ENCODE measurements around the gene C1QTNF3.

GRCh38 chr5:33999978-34000377, 43.0 kb downstream of the C1QTNF3 start:
- TF ChIP-seq, protein P1, sequence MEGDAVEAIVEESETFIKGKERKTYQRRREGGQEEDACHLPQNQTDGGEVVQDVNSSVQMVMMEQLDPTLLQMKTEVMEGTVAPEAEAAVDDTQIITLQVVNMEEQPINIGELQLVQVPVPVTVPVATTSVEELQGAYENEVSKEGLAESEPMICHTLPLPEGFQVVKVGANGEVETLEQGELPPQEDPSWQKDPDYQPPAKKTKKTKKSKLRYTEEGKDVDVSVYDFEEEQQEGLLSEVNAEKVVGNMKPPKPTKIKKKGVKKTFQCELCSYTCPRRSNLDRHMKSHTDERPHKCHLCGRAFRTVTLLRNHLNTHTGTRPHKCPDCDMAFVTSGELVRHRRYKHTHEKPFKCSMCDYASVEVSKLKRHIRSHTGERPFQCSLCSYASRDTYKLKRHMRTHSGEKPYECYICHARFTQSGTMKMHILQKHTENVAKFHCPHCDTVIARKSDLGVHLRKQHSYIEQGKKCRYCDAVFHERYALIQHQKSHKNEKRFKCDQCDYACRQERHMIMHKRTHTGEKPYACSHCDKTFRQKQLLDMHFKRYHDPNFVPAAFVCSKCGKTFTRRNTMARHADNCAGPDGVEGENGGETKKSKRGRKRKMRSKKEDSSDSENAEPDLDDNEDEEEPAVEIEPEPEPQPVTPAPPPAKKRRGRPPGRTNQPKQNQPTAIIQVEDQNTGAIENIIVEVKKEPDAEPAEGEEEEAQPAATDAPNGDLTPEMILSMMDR (IDR thresholded peaks at IDR 0.05; ENCODE audit: extremely low read depth in 1 of 2, insufficient read depth in 1 of 2, low read depth in 1 of 2, low read length in 2 of 2): no peak
- no peak for TF ChIP-seq EZH2 (IDR thresholded peaks at IDR 0.05; ENCODE audit: borderline replicate concordance, low read depth, low read length, severe bottlenecking)
- no peak for TF ChIP-seq POLR2A (IDR thresholded peaks at IDR 0.05; ENCODE audit: low read depth, low read length)
- TF ChIP-seq POLR2AphosphoS5 (IDR thresholded peaks at IDR 0.05; ENCODE audit: insufficient read depth, low read depth, low read length): no peak
- TF ChIP-seq, protein P2, sequence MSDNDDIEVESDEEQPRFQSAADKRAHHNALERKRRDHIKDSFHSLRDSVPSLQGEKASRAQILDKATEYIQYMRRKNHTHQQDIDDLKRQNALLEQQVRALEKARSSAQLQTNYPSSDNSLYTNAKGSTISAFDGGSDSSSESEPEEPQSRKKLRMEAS (IDR thresholded peaks at IDR 0.05; ENCODE audit: insufficient read depth, insufficient read length): no peak
- no peak for TF ChIP-seq JUN (IDR thresholded peaks at IDR 0.05; ENCODE audit: borderline replicate concordance, insufficient read depth, insufficient read length, low read depth)
- no peak for TF ChIP-seq MYC (IDR thresholded peaks at IDR 0.05; ENCODE audit: low read depth, low read length)
- TF ChIP-seq FOS (IDR thresholded peaks at IDR 0.05; ENCODE audit: borderline replicate concordance, insufficient read depth, low read length): no peak
